DND-41 (cell line): Measurements from ENCODE around the gene SCN5A.
A peak's percentile ranks its signal among the peaks of the same experiment; 100 is the strongest.

Experiments used
- ATAC-seq: fragments of 200-7000 bp; cut with Tn5 transposase; 3 replicates; pipeline ENCODE4 v1.9.1; 2021; ENCODE audit warnings: low read depth; ENCODE audit not compliant: insufficient read depth
- DNase-seq: peaks from one replicate; pipeline ENCODE4 v3.0.0-alpha.2; 2020
- H2AFZ ChIP-seq: 2 replicates; pipeline ENCODE4 v1.6.0; 2012; ENCODE audit warnings: low read depth, low read length
- H3K27ac ChIP-seq: 2 replicates; pipeline ENCODE4 v1.5.1; 2012; ENCODE audit warnings: low read length, inconsistent platforms
- H3K27me3 ChIP-seq: fragments of 200-600 bp; sonication (generic); 2 replicates; pipeline ENCODE4 v1.6.0; 2012; ENCODE audit warnings: low read length, mild to moderate bottlenecking, inconsistent platforms; ENCODE audit not compliant: insufficient read depth, poor library complexity
- H3K36me3 ChIP-seq: 2 replicates; pipeline ENCODE4 v1.5.1; 2012; ENCODE audit warnings: low read length, inconsistent platforms; ENCODE audit not compliant: insufficient read depth
- H3K4me1 ChIP-seq: 2 replicates; pipeline ENCODE4 v1.5.1; 2012; ENCODE audit warnings: mild to moderate bottlenecking, low read length; ENCODE audit not compliant: insufficient read depth
- H3K4me2 ChIP-seq: 2 replicates; pipeline ENCODE4 v1.6.0; 2012; ENCODE audit warnings: mild to moderate bottlenecking, moderate library complexity, low read length, inconsistent platforms; ENCODE audit not compliant: insufficient read depth
- H3K4me3 ChIP-seq, 2 experiments: fragments of 200-600 bp in 1 of 2; shearing (Covaris generic) in 1 of 2; 2 replicates each; pipeline ENCODE4 v1.5.1; 2012 to 2016; ENCODE audit warnings: inconsistent platforms in 2 of 2, low read length in 2 of 2, mild to moderate bottlenecking in 2 of 2, low read depth in 1 of 2, moderate library complexity in 1 of 2
- H3K79me2 ChIP-seq: 2 replicates; pipeline ENCODE4 v1.6.0; 2012; ENCODE audit warnings: low read length, inconsistent platforms; ENCODE audit not compliant: insufficient read depth
- H3K9ac ChIP-seq: 2 replicates; pipeline ENCODE4 v1.6.0; 2012; ENCODE audit warnings: low read depth, mild to moderate bottlenecking, inconsistent platforms, low read length, moderate library complexity
- H3K9me3 ChIP-seq: 2 replicates; pipeline ENCODE4 v1.5.1; 2012; ENCODE audit warnings: low read length, moderate library complexity, mild to moderate bottlenecking, inconsistent platforms; ENCODE audit not compliant: insufficient read depth, severe bottlenecking
- H4K20me1 ChIP-seq: 2 replicates; pipeline ENCODE4 v1.6.0; 2012; ENCODE audit warnings: low read length; ENCODE audit not compliant: insufficient read depth
- CTCF ChIP-seq: IDR thresholded peaks from 2 replicates; pipeline ENCODE4 v1.5.1; 2012; ENCODE audit warnings: borderline replicate concordance, low read length, moderate library complexity, mild to moderate bottlenecking; ENCODE audit not compliant: poor library complexity, severe bottlenecking; ENCODE audit errors: extremely low read depth
- EZH2 ChIP-seq: IDR thresholded peaks from 3 replicates; pipeline ENCODE4 v1.6.1; 2012; ENCODE audit warnings: borderline replicate concordance, low read depth, mild to moderate bottlenecking, moderate library complexity, low read length, inconsistent platforms; ENCODE audit not compliant: severe bottlenecking

The SCN5A gene

GRCh38 chr3:38650248-38650951, 913 bp upstream of the SCN5A start:
- ATAC-seq (no peak), DNase-seq (no peak)
- Histone ChIP-seq H3K9ac (no peak overlapping the region), H3K4me3 (peak overlapping the region in 1 of 2 experiments; percentile 37; a peak in 2 of 4 replicates), H3K4me1 (peaks cover 7% of the 10 kb centered on the region), H3K4me2 (peak overlapping the region; percentile 60; the same call in 1 of the 2 replicates), H3K36me3 (no peaks in the 10 kb centered on the region), H3K27ac (no peak overlapping the region), H4K20me1 (peaks cover 9% of the 10 kb centered on the region; the same call in 1 of the 2 replicates), H3K27me3 (peaks cover 40% of the 10 kb centered on the region), H2AFZ (no peak overlapping the region), H3K79me2 (no peaks in the 10 kb centered on the region), H3K9me3 (no peaks in the 10 kb centered on the region)
- TF ChIP-seq CTCF = no peak
- TF ChIP-seq EZH2 = no peak

GRCh38 chr3:38648659-38649499, 608 bp downstream of the SCN5A start:
- Histone ChIP-seq H3K79me2 (no peaks in the 10 kb centered on the region), H3K4me2 (peak overlapping the region; percentile 60; the same call in 1 of the 2 replicates), H2AFZ (no peak overlapping the region), H3K4me1 (peaks cover 7% of the 10 kb centered on the region), H3K27ac (no peak overlapping the region), H3K9ac (no peak overlapping the region), H4K20me1 (peaks cover 9% of the 10 kb centered on the region; the same call in 1 of the 2 replicates), H3K4me3 (0 out of 4 replicates have a peak overlapping the region, but pooled peaks of 1 of the 2 experiments have one; percentile 13), H3K36me3 (no peaks in the 10 kb centered on the region), H3K9me3 (no peaks in the 10 kb centered on the region), H3K27me3 (peaks cover 36% of the 10 kb centered on the region)
- DNase-seq (no peak), ATAC-seq (no peak)
- no peak for TF ChIP-seq CTCF

- Histone ChIP-seq H3K4me2 (no peak overlapping the region), H4K20me1 (peaks cover 9% of the 10 kb centered on the region; the same call in 1 of the 2 replicates), H3K9ac (no peak overlapping the region), H3K27me3 (peaks cover 30% of the 10 kb centered on the region), H3K4me3 (no peak overlapping the region), H2AFZ (no peak overlapping the region), H3K4me1 (peaks cover 7% of the 10 kb centered on the region), H3K27ac (no peak overlapping the region), H3K36me3 (no peaks in the 10 kb centered on the region), H3K79me2 (no peaks in the 10 kb centered on the region), H3K9me3 (no peaks in the 10 kb centered on the region)
- ATAC-seq = no peak
- no peak for DNase-seq
- no peak for TF ChIP-seq EZH2
- no peak for TF ChIP-seq CTCF
Measured at GRCh38 chr3:38648024-38648658, 1.3 kb downstream of the SCN5A start.
